Suppressor macrophage (primary cell): ENCODE results near the gene CPZ.

Experiments
- DNase-seq, 4 experiments: peaks; one replicate each; pipeline ENCODE4 v3.0.0-alpha.2; 2020 to 2022

The CPZ gene

GRCh38 chr4:8581094-8581861 lies 11.3 kb upstream of the CPZ start:
- DNase-seq: no peak

GRCh38 chr4:8582016-8582415 lies 10.5 kb upstream of the CPZ start:
- no peak for DNase-seq

GRCh38 chr4:8582436-8582835 lies 10.1 kb upstream of the CPZ start:
- no peak for DNase-seq

- no peak for DNase-seq
These were observed 9.5 kb upstream of the CPZ start for GRCh38 chr4:8582941-8583654.

GRCh38 chr4:8583655-8584025 lies 8.9 kb upstream of the CPZ start:
- no peak for DNase-seq

- no peak for DNase-seq
These were observed 7.4 kb upstream of the CPZ start for GRCh38 chr4:8585186-8585585.

GRCh38 chr4:8585721-8586212 lies 6.8 kb upstream of the CPZ start:
- no peak for DNase-seq

- no peak for DNase-seq
These were observed 6.3 kb upstream of the CPZ start for GRCh38 chr4:8586246-8586645.

- DNase-seq: no peak
These were observed 5.7 kb upstream of the CPZ start for GRCh38 chr4:8586671-8587468.

GRCh38 chr4:8587469-8588195 lies 4.9 kb upstream of the CPZ start:
- DNase-seq: no peak

GRCh38 chr4:8588196-8588470 lies 4.4 kb upstream of the CPZ start:
- no peak for DNase-seq

GRCh38 chr4:8589336-8589735 lies 3.2 kb upstream of the CPZ start:
- DNase-seq: no peak

- DNase-seq: no peak
These were observed 2.6 kb upstream of the CPZ start for GRCh38 chr4:8589823-8590545.

- DNase-seq: no peak
These were observed 2.1 kb upstream of the CPZ start for GRCh38 chr4:8590546-8590880.

- no peak for DNase-seq
These were observed 1.5 kb upstream of the CPZ start for GRCh38 chr4:8591114-8591513.

- no peak for DNase-seq
These were observed 769 bp upstream of the CPZ start for GRCh38 chr4:8591626-8592365.

GRCh38 chr4:8593264-8594096 lies 915 bp downstream of the CPZ start:
- no peak for DNase-seq

- DNase-seq: peak; percentile 66 to 77 (median 74)
These were observed 1.8 kb downstream of the CPZ start for GRCh38 chr4:8594097-8595038.
